Choroid plexus epithelial cell (primary cell): ENCODE results near the gene SLC34A3.
"Not testable (repeated sequence)": the region's sequence is repeated elsewhere in the genome, so short reads cannot be mapped to it uniquely, and the experiment has no call there.

Source experiments
- DNase-seq: peaks from one replicate; pipeline ENCODE4 v3.0.0-alpha.2; 2010; ENCODE audit warnings: low read depth
- H3K4me3 ChIP-seq: 2 replicates; pipeline ENCODE4 v1.5.1; 2011; ENCODE audit warnings: low read depth, mild to moderate bottlenecking, control low read depth, low read length, moderate library complexity
- TF ChIP-seq, protein P1 (sequence below): conservative IDR thresholded peaks from 2 replicates; pipeline ENCODE4 v1.5.1; 2011; ENCODE audit warnings: low read depth, mild to moderate bottlenecking, control low read depth, inconsistent platforms, low read length, moderate library complexity

The SLC34A3 gene

GRCh38 chr9:137253717-137254623, 23.3 kb downstream of the SLC34A3 start:
- H3K4me3 ChIP-seq: peak overlapping the region; percentile 78
- DNase-seq: no peak
- TF ChIP-seq, protein P1, sequence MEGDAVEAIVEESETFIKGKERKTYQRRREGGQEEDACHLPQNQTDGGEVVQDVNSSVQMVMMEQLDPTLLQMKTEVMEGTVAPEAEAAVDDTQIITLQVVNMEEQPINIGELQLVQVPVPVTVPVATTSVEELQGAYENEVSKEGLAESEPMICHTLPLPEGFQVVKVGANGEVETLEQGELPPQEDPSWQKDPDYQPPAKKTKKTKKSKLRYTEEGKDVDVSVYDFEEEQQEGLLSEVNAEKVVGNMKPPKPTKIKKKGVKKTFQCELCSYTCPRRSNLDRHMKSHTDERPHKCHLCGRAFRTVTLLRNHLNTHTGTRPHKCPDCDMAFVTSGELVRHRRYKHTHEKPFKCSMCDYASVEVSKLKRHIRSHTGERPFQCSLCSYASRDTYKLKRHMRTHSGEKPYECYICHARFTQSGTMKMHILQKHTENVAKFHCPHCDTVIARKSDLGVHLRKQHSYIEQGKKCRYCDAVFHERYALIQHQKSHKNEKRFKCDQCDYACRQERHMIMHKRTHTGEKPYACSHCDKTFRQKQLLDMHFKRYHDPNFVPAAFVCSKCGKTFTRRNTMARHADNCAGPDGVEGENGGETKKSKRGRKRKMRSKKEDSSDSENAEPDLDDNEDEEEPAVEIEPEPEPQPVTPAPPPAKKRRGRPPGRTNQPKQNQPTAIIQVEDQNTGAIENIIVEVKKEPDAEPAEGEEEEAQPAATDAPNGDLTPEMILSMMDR: no peak

DNA sequence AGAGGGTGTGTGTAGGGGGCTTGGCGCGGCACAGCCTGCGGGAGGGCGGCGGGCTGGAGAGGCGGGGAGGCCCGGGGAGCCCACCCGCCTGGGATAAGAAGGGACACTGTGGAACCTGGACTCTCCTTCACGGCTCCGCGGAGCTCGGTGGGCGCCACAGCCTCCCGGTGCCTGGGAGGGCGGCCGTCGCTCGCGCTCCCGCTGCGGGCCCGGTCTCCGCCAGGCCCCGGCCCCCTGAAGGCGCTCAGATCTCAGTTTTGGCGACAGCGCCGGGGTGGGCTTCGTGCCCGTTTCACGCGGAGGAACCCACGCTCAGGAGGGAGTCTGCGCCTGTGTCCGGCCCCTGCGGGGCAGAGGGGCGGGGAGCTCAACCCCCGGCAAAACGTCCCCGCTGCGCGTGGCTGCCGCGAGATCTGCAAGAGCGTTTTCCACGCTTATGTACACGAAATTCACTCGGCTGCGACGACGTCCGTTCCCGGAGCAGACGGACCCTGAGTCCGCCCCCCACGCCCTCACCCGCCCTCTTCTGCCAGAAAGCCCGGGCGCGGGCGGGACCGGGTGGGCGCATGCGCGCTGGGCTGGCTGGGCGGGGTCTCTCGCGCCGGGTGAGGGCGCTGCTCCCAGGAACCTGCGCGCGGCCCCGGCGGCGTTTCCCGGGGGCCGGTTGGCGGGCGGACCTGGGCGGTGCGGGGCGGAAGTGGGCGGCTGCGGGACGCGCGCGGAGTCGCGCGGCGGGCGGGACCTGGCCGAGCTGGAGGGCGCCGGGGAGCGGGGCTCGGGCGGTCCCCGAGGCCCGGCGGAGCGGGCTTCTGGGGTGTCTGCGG, 24.1 kb downstream of the SLC34A3 start, which contains the start of gene NELFB:
NELFB (plus strand) TSS at position 704 of the 824 bp plus-strand sequence.
- peak; percentile 85 for DNase-seq
- TF ChIP-seq, protein P1: no peak
- H3K4me3 ChIP-seq: peak within 1 kb of the TSS; percentile 91

- TF ChIP-seq, protein P1: no peak
- H3K4me3 ChIP-seq: peak overlapping the region; percentile 91
- DNase-seq: no peak
These were observed 24.9 kb downstream of the SLC34A3 start for GRCh38 chr9:137255448-137256114.

DNA sequence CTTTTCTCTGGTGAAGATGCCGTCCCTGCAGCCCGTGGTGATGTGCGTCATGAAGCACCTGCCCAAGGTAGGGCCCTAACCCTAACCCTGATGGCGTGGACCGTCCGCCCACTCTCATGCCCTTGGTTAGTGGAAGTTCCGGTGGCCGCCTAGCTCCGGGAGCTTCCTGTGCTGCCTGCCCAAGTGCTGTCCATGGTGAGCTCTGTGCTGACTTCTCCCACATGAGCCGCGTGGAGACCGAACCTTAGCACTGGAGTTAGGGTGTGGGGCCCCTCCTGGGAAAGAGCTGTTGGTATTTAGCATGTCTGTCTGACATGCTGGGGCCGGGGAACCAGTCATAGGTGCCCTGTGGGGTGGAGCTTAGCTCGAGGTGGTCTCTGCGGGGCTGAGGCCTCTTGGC, 25.7 kb downstream of the SLC34A3 start:
- TF ChIP-seq, protein P1: no peak
- H3K4me3 ChIP-seq: peak overlapping the region; percentile 91
- no peak for DNase-seq

DNA sequence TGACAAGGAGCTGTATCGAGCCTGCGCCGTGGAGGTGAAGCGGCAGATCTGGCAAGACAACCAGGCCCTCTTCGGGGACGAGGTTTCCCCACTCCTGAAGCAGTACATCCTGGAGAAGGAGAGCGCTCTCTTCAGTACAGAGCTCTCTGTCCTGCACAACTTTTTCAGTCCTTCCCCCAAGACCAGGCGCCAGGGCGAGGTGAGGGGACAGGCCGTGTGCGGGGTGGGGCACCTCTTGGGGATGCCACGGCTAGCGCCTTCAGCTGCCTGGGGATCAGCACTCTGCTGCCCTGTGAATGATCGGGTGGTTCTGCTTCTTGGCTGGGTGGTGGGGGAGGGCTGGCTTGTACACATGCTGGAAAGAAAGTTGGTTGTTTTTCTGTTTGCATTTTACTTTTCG, 26.2 kb downstream of the SLC34A3 start:
- TF ChIP-seq, protein P1: no peak
- H3K4me3 ChIP-seq: peak overlapping the region; percentile 5

GRCh38 chr9:137262173-137262908, 31.6 kb downstream of the SLC34A3 start:
- TF ChIP-seq, protein P1: peak; percentile 51
- H3K4me3 ChIP-seq: not testable (repeated sequence)
- DNase-seq: peak; percentile 63

More for the DNA sequence above, 26.2 kb downstream of the SLC34A3 start:
- DNase-seq: no peak
